ENCODE results near the gene VTCN1. TPM values are rescaled to one million over a fixed set of nuclear protein-coding genes. Genes with fewer than 3 reads are reported as not detected.

VTCN1 gene, protein sequence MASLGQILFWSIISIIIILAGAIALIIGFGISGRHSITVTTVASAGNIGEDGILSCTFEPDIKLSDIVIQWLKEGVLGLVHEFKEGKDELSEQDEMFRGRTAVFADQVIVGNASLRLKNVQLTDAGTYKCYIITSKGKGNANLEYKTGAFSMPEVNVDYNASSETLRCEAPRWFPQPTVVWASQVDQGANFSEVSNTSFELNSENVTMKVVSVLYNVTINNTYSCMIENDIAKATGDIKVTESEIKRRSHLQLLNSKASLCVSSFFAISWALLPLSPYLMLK
- 0.17 TPM for total RNA-seq (2021; ENCODE audit: unreplicated experiment)
- 0.64 and 0.77 TPM in 2 replicates for polyA plus RNA-seq (2012)
- percentile 17 among the genes with signal in this experiment for Bru-seq, nascent RNA
- percentile 10 among the genes with signal in this experiment for BruChase-seq, experiment 1, labeled RNA remaining after a 6-hour chase
- percentile 15 among the genes with signal in this experiment for BruChase-seq, experiment 2, labeled RNA remaining after a 2-hour chase
- long read RNA-seq: 0 reads

GRCh38 chr1:117210831-117211261, at the start of gene VTCN1:
VTCN1 (minus strand) TSS chr1:117210927; CDS start chr1:117210855, 72 bp downstream.
- peak; percentile 42; the same call in 1 of the 2 replicates for TF ChIP-seq SRF (IDR thresholded peaks at IDR 0.05; ENCODE audit: low read depth)
- peak; percentile 54 for TF ChIP-seq FOSL1 (IDR thresholded peaks at IDR 0.05; ENCODE audit: low read depth)
- no peak for TF ChIP-seq ATF3 (IDR thresholded peaks at IDR 0.05)
- TF ChIP-seq ZBTB33 (IDR thresholded peaks at IDR 0.05; ENCODE audit: extremely low read depth, insufficient replicate concordance, low read length): no peak
- TF ChIP-seq SP1 (IDR thresholded peaks at IDR 0.05; ENCODE audit: low read depth): peak; percentile 59
- TF ChIP-seq CBX3 (IDR thresholded peaks at IDR 0.05; ENCODE audit: low read depth): peak; percentile 71
- peak; percentile 56 for TF ChIP-seq POLR2AphosphoS5 (IDR thresholded peaks at IDR 0.05; ENCODE audit: low read depth, low read length)
- POLR2A ChIA-PET: no interaction called here
- Histone ChIP-seq H3K4me1 (ENCODE audit: control insufficient read depth in 1 of 2, insufficient read depth in 2 of 2, low read length in 2 of 2) (peaks cover 15 to 30% of the 10 kb centered on the region in 2 experiments), H2AFZ (ENCODE audit: low read depth, low read length, poor library complexity, severe bottlenecking) (peak within 1 kb of the TSS; percentile 22), H3K9me2 (ENCODE audit: insufficient read depth) (no peaks in the 10 kb centered on the region), H3K9ac (ENCODE audit: low read length) (peak within 1 kb of the TSS; percentile 27; the same call in 1 of the 2 replicates), H3K27ac (ENCODE audit: low read depth, low read length) (no peak within 1 kb of the TSS), H3K4me3 (replicated peaks in 1 of 2; ENCODE audit: low read depth in 1 of 2, low read length in 2 of 2) (no peak within 1 kb of the TSS), H3K4me2 (ENCODE audit: low read length) (peak within 1 kb of the TSS; percentile 60), H3K79me2 (ENCODE audit: insufficient read depth, low read length) (no peaks in the 10 kb centered on the region), H4K20me1 (ENCODE audit: insufficient read depth) (no peaks in the 10 kb centered on the region), H3K27me3 (ENCODE audit: insufficient read depth, low read length) (no peaks in the 10 kb centered on the region), H3K9me3 (ENCODE audit: control insufficient read depth in 1 of 2, insufficient read depth in 1 of 2, low read depth in 1 of 2, low read length in 2 of 2) (no peaks in the 10 kb centered on the region), H3K36me3 (ENCODE audit: control insufficient read depth in 1 of 2, insufficient read depth in 2 of 2, low read length in 2 of 2) (no peaks in the 10 kb centered on the region)
- RAD21 ChIA-PET (ENCODE audit: low non-redundant PET in 1 of 2, low total read pairs in 2 of 2, uncharacterized antibody in 2 of 2, unreplicated experiment in 2 of 2): interaction anchor here in 1 of 2 experiments (1.6 kb wide), 1 partner anchor 74 kb away, joined by 4 read pairs; no protein-coding TSS in a partner anchor
- BruUV-seq (replicated peaks): no TSS peak
- DNase-seq (ENCODE audit: low read depth, low spot score): peak; percentile 43
- CTCF ChIA-PET: no interaction called here
- intact Hi-C loops (cut with micrococcal nuclease): no loop called here
- ATAC-seq: peak; percentile 90
